Panc1 (cell line): ENCODE measurements around the gene FANCC. TPM values are rescaled to one million over a fixed set of nuclear protein-coding genes. Genes with fewer than 3 reads are reported as not detected.

Source experiments
- ATAC-seq: fragments of 200-7000 bp; cut with Tn5 transposase; 2 replicates; pipeline ENCODE4 v1.9.1; 2020; ENCODE audit warnings: mild to moderate bottlenecking, moderate library complexity
- BruUV-seq: library from RNA; stranded (reverse); fragments of 400-500 nt; replicated peaks from 2 replicates; lab custom pipeline; 2021; lab: Mats Ljungman, UMichigan
- CTCF ChIA-PET: fragments of 300-600 bp; sonication (Branson Sonifier 250); formaldehyde crosslinking; loops from one replicate; lab custom pipeline; 2022; ENCODE audit warnings: antibody characterized with exemption; lab: Charles Lee
- POLR2A ChIA-PET: fragments of 300-600 bp; sonication (Branson Sonifier 250); formaldehyde crosslinking; loops from one replicate; lab custom pipeline; 2022; ENCODE audit warnings: antibody characterized with exemption; lab: Charles Lee
- DNase-seq: peaks from one replicate; pipeline ENCODE4 v3.0.0-alpha.2; 2010; ENCODE audit warnings: low read depth, low spot score
- H3K27ac ChIP-seq: 2 replicates; pipeline ENCODE4 v1.5.1; 2011; ENCODE audit warnings: mild to moderate bottlenecking, low read length, inconsistent platforms
- H3K27me3 ChIP-seq: fragments of 200-500 bp; sonication (Bioruptor generic); 2 replicates; pipeline ENCODE4 v1.6.0; 2014; ENCODE audit warnings: low read length, inconsistent platforms; ENCODE audit not compliant: control insufficient read depth, insufficient read depth
- H3K36me3 ChIP-seq: fragments of 200-500 bp; sonication (Bioruptor generic); 2 replicates; pipeline ENCODE4 v1.5.1; 2014; ENCODE audit warnings: inconsistent platforms, mild to moderate bottlenecking, low read length, moderate library complexity; ENCODE audit not compliant: control insufficient read depth, insufficient read depth
- H3K4me1 ChIP-seq: 2 replicates; pipeline ENCODE4 v1.5.1; 2011; ENCODE audit warnings: inconsistent platforms, mild to moderate bottlenecking, low read length, moderate library complexity; ENCODE audit not compliant: control insufficient read depth, insufficient read depth
- H3K4me3 ChIP-seq, 2 experiments: 2 replicates each; pipeline ENCODE4 v1.5.1; 2011 to 2012; ENCODE audit warnings: low read depth in 2 of 2, low read length in 2 of 2, mild to moderate bottlenecking in 2 of 2, inconsistent platforms in 1 of 2, moderate library complexity in 1 of 2
- H3K9me3 ChIP-seq: fragments of 200-500 bp; sonication (Bioruptor generic); 2 replicates; pipeline ENCODE4 v1.5.1; 2014; ENCODE audit warnings: low read depth, mild to moderate bottlenecking, inconsistent platforms, low read length, moderate library complexity; ENCODE audit not compliant: control insufficient read depth, insufficient read depth
- CTCF ChIP-seq: fragments of 450-650 bp; IDR thresholded peaks from 2 replicates; pipeline ENCODE4 v1.5.1; 2017; ENCODE audit warnings: mild to moderate bottlenecking
- POLR2AphosphoS5 ChIP-seq: IDR thresholded peaks from 2 replicates; pipeline ENCODE4 v1.6.1; 2012; ENCODE audit warnings: mild to moderate bottlenecking, low read depth, low read length, moderate library complexity
- SIN3A ChIP-seq: IDR thresholded peaks from 2 replicates; pipeline ENCODE4 v1.6.1; 2012; ENCODE audit warnings: low read depth, mild to moderate bottlenecking, low read length, moderate library complexity, borderline replicate concordance; ENCODE audit not compliant: insufficient read depth
- TCF7L2 ChIP-seq: IDR thresholded peaks from 2 replicates; pipeline ENCODE4 v1.6.1; 2011; ENCODE audit warnings: mild to moderate bottlenecking, low read depth, low read length, inconsistent platforms
- in situ Hi-C: cut with HindIII; loops from 2 replicates; pipeline ENCODE4 v1.10.0; 2016; ENCODE audit warnings: low sequenced_read_pairs, low pct_unique_long_range_greater_than_20kb
- intact Hi-C: fragments of 100-400 bp; cut with micrococcal nuclease; formaldehyde crosslinking; loops from one replicate; pipeline ENCODE4 v1.10.0; 2022; ENCODE audit not compliant: unreplicated experiment
- total RNA-seq: library from RNA; stranded (reverse); gene quantifications from one replicate; pipeline ENCODE4 v1.2.1, GENCODE V29; 2021; ENCODE audit not compliant: unreplicated experiment
- TF ChIP-seq, protein P1 (sequence below), 2 experiments: IDR thresholded peaks; 2 replicates each; pipeline ENCODE4 v1.6.1; 2011 to 2012; ENCODE audit warnings: low read depth in 2 of 2, control low read depth in 1 of 2, low read length in 1 of 2, mild to moderate bottlenecking in 1 of 2, moderate library complexity in 1 of 2; ENCODE audit not compliant: insufficient read depth in 1 of 2

FANCC gene
- total RNA-seq, 1 experiment from 2014 or later: 17.8 TPM

DNA sequence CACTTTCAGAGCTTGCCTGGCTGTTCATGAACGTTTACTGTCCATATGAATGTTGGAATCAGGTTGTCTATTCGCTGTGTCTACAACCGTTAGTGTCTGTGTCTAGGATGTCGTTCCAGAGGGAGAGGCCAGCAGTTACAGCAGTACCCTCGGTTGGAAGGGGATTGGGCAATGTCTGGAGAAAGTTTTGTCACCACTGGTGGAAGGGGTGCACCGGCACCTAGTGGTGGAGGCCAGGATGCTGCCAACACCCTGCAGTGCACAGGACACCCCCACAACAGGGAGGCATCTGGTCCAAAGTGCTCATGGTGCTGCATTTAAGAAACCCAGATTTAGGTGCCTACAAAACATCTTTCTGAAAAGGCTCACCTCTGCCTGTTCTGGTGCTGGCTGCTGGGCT lies 220.7 kb downstream of the FANCC start:
- Histone ChIP-seq H3K27me3 (no peaks in the 10 kb centered on the region), H3K9me3 (no peaks in the 10 kb centered on the region), H3K27ac (no peak overlapping the region), H3K36me3 (no peaks in the 10 kb centered on the region), H3K4me1 (peaks cover 23% of the 10 kb centered on the region), H3K4me3 (no peak overlapping the region)
- intact Hi-C loops (no loop called here), in situ Hi-C loops (no loop called here)
- ATAC-seq (no peak), DNase-seq (no peak)
- ChIA-PET CTCF (interaction anchor here (0.6 to 0.7 kb wide), 2 partner anchors 405 to 545 kb away, joined by 3 read pairs; no protein-coding TSS in a partner anchor), POLR2A (interaction anchor here (0.6 to 1.1 kb wide), 2 partner anchors 8 to 150 kb away, joined by 3 to 8 read pairs; no protein-coding TSS in a partner anchor)
- TF ChIP-seq SIN3A (no peak), TCF7L2 (no peak), CTCF (no peak; the same call in 1 of the 2 replicates), POLR2AphosphoS5 (no peak)
- TF ChIP-seq, protein P1, sequence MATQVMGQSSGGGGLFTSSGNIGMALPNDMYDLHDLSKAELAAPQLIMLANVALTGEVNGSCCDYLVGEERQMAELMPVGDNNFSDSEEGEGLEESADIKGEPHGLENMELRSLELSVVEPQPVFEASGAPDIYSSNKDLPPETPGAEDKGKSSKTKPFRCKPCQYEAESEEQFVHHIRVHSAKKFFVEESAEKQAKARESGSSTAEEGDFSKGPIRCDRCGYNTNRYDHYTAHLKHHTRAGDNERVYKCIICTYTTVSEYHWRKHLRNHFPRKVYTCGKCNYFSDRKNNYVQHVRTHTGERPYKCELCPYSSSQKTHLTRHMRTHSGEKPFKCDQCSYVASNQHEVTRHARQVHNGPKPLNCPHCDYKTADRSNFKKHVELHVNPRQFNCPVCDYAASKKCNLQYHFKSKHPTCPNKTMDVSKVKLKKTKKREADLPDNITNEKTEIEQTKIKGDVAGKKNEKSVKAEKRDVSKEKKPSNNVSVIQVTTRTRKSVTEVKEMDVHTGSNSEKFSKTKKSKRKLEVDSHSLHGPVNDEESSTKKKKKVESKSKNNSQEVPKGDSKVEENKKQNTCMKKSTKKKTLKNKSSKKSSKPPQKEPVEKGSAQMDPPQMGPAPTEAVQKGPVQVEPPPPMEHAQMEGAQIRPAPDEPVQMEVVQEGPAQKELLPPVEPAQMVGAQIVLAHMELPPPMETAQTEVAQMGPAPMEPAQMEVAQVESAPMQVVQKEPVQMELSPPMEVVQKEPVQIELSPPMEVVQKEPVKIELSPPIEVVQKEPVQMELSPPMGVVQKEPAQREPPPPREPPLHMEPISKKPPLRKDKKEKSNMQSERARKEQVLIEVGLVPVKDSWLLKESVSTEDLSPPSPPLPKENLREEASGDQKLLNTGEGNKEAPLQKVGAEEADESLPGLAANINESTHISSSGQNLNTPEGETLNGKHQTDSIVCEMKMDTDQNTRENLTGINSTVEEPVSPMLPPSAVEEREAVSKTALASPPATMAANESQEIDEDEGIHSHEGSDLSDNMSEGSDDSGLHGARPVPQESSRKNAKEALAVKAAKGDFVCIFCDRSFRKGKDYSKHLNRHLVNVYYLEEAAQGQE (IDR thresholded peaks at IDR 0.05; ENCODE audit: insufficient read depth in 1 of 2, low read depth in 2 of 2, low read length in 1 of 2): no peak
- BruUV-seq: no TSS peak

- H3K36me3 ChIP-seq: no peaks in the 10 kb centered on the region
- TF ChIP-seq, protein P1 (IDR thresholded peaks at IDR 0.05; ENCODE audit: insufficient read depth in 1 of 2, low read depth in 2 of 2, low read length in 1 of 2): no peak
- TF ChIP-seq SIN3A (no peak), CTCF (no peak; the same call in 1 of the 2 replicates)
- H3K4me1 ChIP-seq: peaks cover 27% of the 10 kb centered on the region
- no peak overlapping the region for H3K27ac ChIP-seq
- intact Hi-C loops: no loop called here
- ATAC-seq: no peak
- ChIA-PET POLR2A (interaction anchor here (0.6 kb wide), 1 partner anchor 149 kb away, joined by 8 read pairs; no protein-coding TSS in a partner anchor), CTCF (interaction anchor here (0.6 kb wide), 1 partner anchor 405 kb away, joined by 3 read pairs; no protein-coding TSS in a partner anchor)
- DNase-seq: no peak
- H3K9me3 ChIP-seq: no peaks in the 10 kb centered on the region
- no peaks in the 10 kb centered on the region for H3K27me3 ChIP-seq
- in situ Hi-C loops: no loop called here
- no TSS peak for BruUV-seq
- no peak overlapping the region for H3K4me3 ChIP-seq
These were observed 221.1 kb downstream of the FANCC start for GRCh38 chr9:95096381-95096780.
